HepG2 (cell line): ENCODE results near the gene FAM222A. TPM values are rescaled to one million over a fixed set of nuclear protein-coding genes. Genes with fewer than 3 reads are reported as not detected.

Experiments used
- ARNT ChIP-seq: fragments of 450-650 bp; IDR thresholded peaks from 2 replicates; pipeline ENCODE4 v1.6.1; 2017
- FOSL2 ChIP-seq: sonication (generic); formaldehyde crosslinking; IDR thresholded peaks from 2 replicates; pipeline ENCODE4 v1.4.0; 2020; ENCODE audit warnings: missing genetic modification reagents
- IKZF4 ChIP-seq: sonication (generic); formaldehyde crosslinking; IDR thresholded peaks from 2 replicates; pipeline ENCODE4 v1.5.1; 2020; ENCODE audit warnings: borderline replicate concordance, mild to moderate bottlenecking, low read depth, missing genetic modification reagents; ENCODE audit errors: not compliant biosample characterization
- JUND ChIP-seq: sonication (generic); formaldehyde crosslinking; IDR thresholded peaks from 2 replicates; pipeline ENCODE4 v1.8.0; 2022; ENCODE audit warnings: mild to moderate bottlenecking, missing genetic modification reagents
- KDM3A ChIP-seq: IDR thresholded peaks from 2 replicates; pipeline ENCODE4 v1.6.1; 2018; ENCODE audit warnings: low read depth, missing compliant biosample characterization
- KLF15 ChIP-seq: sonication (generic); formaldehyde crosslinking; IDR thresholded peaks from 2 replicates; pipeline ENCODE4 v1.8.1; 2023; ENCODE audit warnings: borderline replicate concordance, mild to moderate bottlenecking, inconsistent platforms, missing genetic modification reagents, mixed read lengths
- POLR2AphosphoS5 ChIP-seq: IDR thresholded peaks from 2 replicates; pipeline ENCODE4 v1.6.1; 2012; ENCODE audit warnings: low read depth, low read length
- SAFB2 ChIP-seq: sonication (generic); formaldehyde crosslinking; IDR thresholded peaks from 2 replicates; pipeline ENCODE4 v1.5.1; 2020; ENCODE audit warnings: missing genetic modification reagents, low read depth, mild to moderate bottlenecking, borderline replicate concordance
- SIX4 ChIP-seq: sonication (generic); formaldehyde crosslinking; IDR thresholded peaks from 2 replicates; pipeline ENCODE4 v1.4.0; 2020; ENCODE audit warnings: missing genetic modification reagents
- SOX13 ChIP-seq, 3 experiments: fragments of 450-650 bp in 1 of 3; sonication (generic) in 1 of 3; formaldehyde crosslinking in 1 of 3; IDR thresholded peaks in 2 of 3; conservative IDR thresholded peaks in 1 of 3; 2 replicates each; pipeline versions ENCODE4 v1.5.0 to v1.6.1; 2016 to 2020; ENCODE audit warnings: antibody characterized with exemption in 1 of 3, mild to moderate bottlenecking in 1 of 3, missing compliant biosample characterization in 1 of 3, missing genetic modification reagents in 1 of 3, moderate library complexity in 1 of 3
- TRIM24 ChIP-seq: sonication (generic); formaldehyde crosslinking; IDR thresholded peaks from 2 replicates; pipeline ENCODE4 v1.8.0; 2022; ENCODE audit warnings: mild to moderate bottlenecking, missing genetic modification reagents
- USF2 ChIP-seq, 2 experiments: sonication (generic) in 1 of 2; formaldehyde crosslinking in 1 of 2; IDR thresholded peaks; 2 replicates each; pipeline versions ENCODE4 v1.5.1 to v1.6.1; 2011 to 2020; ENCODE audit warnings: borderline replicate concordance in 1 of 2, low read depth in 1 of 2, low read length in 1 of 2, mild to moderate bottlenecking in 1 of 2, missing genetic modification reagents in 1 of 2, moderate library complexity in 1 of 2
- ZNF160 ChIP-seq: sonication (generic); formaldehyde crosslinking; IDR thresholded peaks from 2 replicates; pipeline ENCODE4 v1.8.0; 2022; ENCODE audit warnings: mild to moderate bottlenecking, inconsistent platforms, missing genetic modification reagents
- ZNF20 ChIP-seq: sonication (generic); formaldehyde crosslinking; IDR thresholded peaks from 2 replicates; pipeline ENCODE4 v1.4.0; 2020; ENCODE audit warnings: mild to moderate bottlenecking, moderate library complexity, missing genetic modification reagents
- ZNF263 ChIP-seq: sonication (generic); formaldehyde crosslinking; IDR thresholded peaks from 2 replicates; pipeline ENCODE4 v1.4.0; 2020; ENCODE audit warnings: missing genetic modification reagents
- ZNF335 ChIP-seq: sonication (generic); formaldehyde crosslinking; IDR thresholded peaks from 2 replicates; pipeline ENCODE4 v1.4.0; 2020; ENCODE audit warnings: missing genetic modification reagents
- ZNF614 ChIP-seq: IDR thresholded peaks from 2 replicates; pipeline ENCODE4 v1.6.1; 2018; ENCODE audit warnings: missing biosample characterization, missing genetic modification reagents, inconsistent platforms, borderline replicate concordance
- ZNF713 ChIP-seq: sonication (generic); formaldehyde crosslinking; IDR thresholded peaks from 2 replicates; pipeline ENCODE4 v1.4.0; 2020; ENCODE audit warnings: mild to moderate bottlenecking, missing genetic modification reagents
- ZNF800 ChIP-seq: sonication (generic); formaldehyde crosslinking; IDR thresholded peaks from 2 replicates; pipeline ENCODE4 v1.4.0; 2020; ENCODE audit warnings: missing genetic modification reagents
- ZSCAN21 ChIP-seq: sonication (generic); formaldehyde crosslinking; IDR thresholded peaks from 2 replicates; pipeline ENCODE4 v1.8.0; 2022; ENCODE audit warnings: mild to moderate bottlenecking, missing genetic modification reagents, moderate library complexity, borderline replicate concordance
- polyA plus RNA-seq, 8 experiments: library from polyadenylated mRNA; depleted of rRNA in 3 of 8; stranded (reverse) in 7 of 8; unstranded in 1 of 8; fragments of >200 nt; fragmentation: Illumina TruSeq in 4 of 8; extraction: Trizol in 4 of 8; gene quantifications; 2 replicates each; pipeline versions ENCODE4 v1.2.1 to v1.2.3, GENCODE V29; 2011 to 2016; ENCODE audit warnings: low read depth in 4 of 8, missing spikeins in 1 of 8, mixed read lengths in 1 of 8; ENCODE audit not compliant: insufficient read depth in 1 of 8
- total RNA-seq, 5 experiments: library from RNA; depleted of rRNA; stranded (reverse); fragments of >200 nt; fragmentation: Illumina TruSeq; extraction: Trizol; gene quantifications; 2 replicates each; pipeline ENCODE4 v1.2.3, GENCODE V29; 2016; ENCODE audit warnings: low read depth in 1 of 5
- TF ChIP-seq, protein P1 (sequence below): IDR thresholded peaks from 2 replicates; pipeline ENCODE4 v1.6.1; 2016

Gene FAM222A
- total and polyA plus RNA-seq, 2 of the 13 experiments (the other 11 are each of a cell fraction or from before 2014, with no cell fraction given), result 2.7 to 9.6 TPM

DNA sequence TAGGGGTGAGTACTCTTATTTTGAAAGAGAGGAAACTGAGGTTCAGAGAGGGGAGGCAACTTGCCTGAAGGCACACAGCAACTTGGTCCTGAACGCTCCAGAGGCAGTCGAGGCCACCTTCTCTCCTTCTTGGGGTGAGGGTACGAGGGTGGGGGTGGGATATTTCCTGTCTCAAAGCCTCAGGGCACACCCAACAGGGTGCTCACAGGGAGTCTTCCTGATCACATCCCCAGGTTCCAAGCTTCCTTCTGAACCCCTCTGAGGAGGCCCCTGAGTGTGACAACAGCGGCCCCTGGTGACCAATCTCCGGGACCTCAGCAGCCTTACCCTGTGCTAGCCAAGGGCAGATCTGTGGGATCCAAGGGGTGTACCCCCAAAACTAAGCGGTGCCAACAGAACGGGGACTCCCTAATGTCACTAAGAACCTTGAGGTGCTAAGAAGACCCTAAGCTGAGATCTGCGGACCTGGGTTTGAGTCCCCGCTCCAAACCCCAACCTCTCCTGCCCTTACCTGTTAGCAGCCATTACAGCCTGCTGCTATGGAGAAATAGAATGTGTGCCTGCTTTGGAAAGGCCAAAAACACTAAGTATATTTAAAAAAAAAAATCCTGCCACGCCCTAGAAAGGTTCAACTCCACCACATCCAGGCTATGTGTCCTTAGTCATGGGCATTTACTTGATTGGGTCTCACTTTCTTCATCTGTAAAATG, 61.7 kb downstream of the FAM222A start (continued):
- TF ChIP-seq ZNF800 (CRISPR knock-in tag), result no peak
- no peak for TF ChIP-seq SIX4
- TF ChIP-seq ZNF20, result no peak
- TF ChIP-seq KDM3A (CRISPR knock-in tag), result 0 out of 2 replicates have a peak, but pooled peaks have one; percentile 37
- no peak for TF ChIP-seq JUND (CRISPR knock-in tag)
- TF ChIP-seq, protein P1, sequence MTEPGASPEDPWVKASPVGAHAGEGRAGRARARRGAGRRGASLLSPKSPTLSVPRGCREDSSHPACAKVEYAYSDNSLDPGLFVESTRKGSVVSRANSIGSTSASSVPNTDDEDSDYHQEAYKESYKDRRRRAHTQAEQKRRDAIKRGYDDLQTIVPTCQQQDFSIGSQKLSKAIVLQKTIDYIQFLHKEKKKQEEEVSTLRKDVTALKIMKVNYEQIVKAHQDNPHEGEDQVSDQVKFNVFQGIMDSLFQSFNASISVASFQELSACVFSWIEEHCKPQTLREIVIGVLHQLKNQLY (CRISPR knock-in tag), result no peak
- TF ChIP-seq FOSL2 (CRISPR knock-in tag), result 0 out of 2 replicates have a peak, but pooled peaks have one; percentile 25
- no peak for TF ChIP-seq SOX13 (IDR thresholded peaks at IDR 0.05)
- no peak for TF ChIP-seq SOX13 (CRISPR knock-in tag; conservative IDR thresholded peaks at IDR 0.05 in 1 of 2, IDR thresholded peaks at IDR 0.05 in 1 of 2)
- TF ChIP-seq ZNF713 (CRISPR knock-in tag), result no peak
- TF ChIP-seq USF2 (IDR thresholded peaks at IDR 0.05; ENCODE audit: low read depth, low read length), result no peak
- TF ChIP-seq USF2 (CRISPR knock-in tag; IDR thresholded peaks at IDR 0.05; ENCODE audit: borderline replicate concordance), result no peak
- no peak for TF ChIP-seq ZSCAN21 (CRISPR knock-in tag)
- TF ChIP-seq TRIM24 (CRISPR knock-in tag), result no peak
- no peak for TF ChIP-seq ZNF160 (CRISPR knock-in tag)
- TF ChIP-seq ZNF335 (CRISPR knock-in tag), result no peak
- TF ChIP-seq KLF15 (CRISPR knock-in tag), result no peak
- no peak for TF ChIP-seq SAFB2 (CRISPR knock-in tag)
- no peak for TF ChIP-seq POLR2AphosphoS5
- TF ChIP-seq IKZF4 (CRISPR knock-in tag), result no peak
- no peak for TF ChIP-seq ARNT
- 0 out of 2 replicates have a peak, but pooled peaks have one; percentile 38 for TF ChIP-seq ZNF263
- no peak for TF ChIP-seq ZNF614
